Upper lobe of right lung (tissue), 1 donor: ENCODE data around the gene CRHR1. TPM values are rescaled to one million over a fixed set of nuclear protein-coding genes. Genes with fewer than 3 reads are reported as not detected.

Experiments used
- ATAC-seq: fragments of 200-7000 bp; cut with Tn5 transposase; one replicate; pipeline ENCODE4 v1.9.1; 2020; ENCODE audit warnings: mild to moderate bottlenecking, moderate library complexity
- DNase-seq: peaks from one replicate; pipeline ENCODE4 v3.0.0-alpha.2; 2020
- H3K27ac ChIP-seq: fragments of 200-600 bp; one replicate; pipeline ENCODE4 v1.8.0; 2022
- H3K27me3 ChIP-seq: fragments of 200-600 bp; one replicate; pipeline ENCODE4 v1.8.0; 2022; ENCODE audit warnings: mild to moderate bottlenecking
- H3K36me3 ChIP-seq: fragments of 200-600 bp; one replicate; pipeline ENCODE4 v1.8.0; 2022
- H3K4me1 ChIP-seq: fragments of 200-600 bp; one replicate; pipeline ENCODE4 v1.8.0; 2022
- H3K4me3 ChIP-seq: fragments of 200-600 bp; one replicate; pipeline ENCODE4 v1.8.0; 2022; ENCODE audit warnings: mild to moderate bottlenecking
- H3K9me3 ChIP-seq: fragments of 200-600 bp; one replicate; pipeline ENCODE4 v1.8.0; 2022
- CTCF ChIP-seq: fragments of 200-600 bp; IDR thresholded peaks from one replicate; pipeline ENCODE4 v1.8.0; 2022; ENCODE audit warnings: antibody characterized with exemption
- intact Hi-C: fragments of 100-400 bp; cut with DNase I; formaldehyde crosslinking; loops from one replicate; pipeline ENCODE4 v1.11.0; 2022
- total RNA-seq: library from RNA; stranded (reverse); fragmentation: NEBNext Ultra II Directional; extraction: Animal tissue kit (Norgen Biotek cat#: 25700); gene quantifications from one replicate; pipeline ENCODE4 v1.2.1, GENCODE V29; 2021
- donor health status: DM: no; HTN: yes; CAD: no; lungs with severe emphysema.

The CRHR1 gene
- total RNA-seq, 1 donor from 2014 or later: not detected

- DNase-seq: no peak
- intact Hi-C loops: no loop called here
Measured at GRCh38 chr17:45782889-45783592, 1.1 kb upstream of the CRHR1 start.

GRCh38 chr17:45783593-45784292 is 377 bp upstream of the CRHR1 start:
- TF ChIP-seq CTCF: no peak
- Histone ChIP-seq H3K27ac (no peak overlapping the region), H3K9me3 (no peaks in the 10 kb centered on the region), H3K36me3 (no peaks in the 10 kb centered on the region), H3K4me3 (peak overlapping the region; percentile 44), H3K27me3 (peaks cover 66% of the 10 kb centered on the region), H3K4me1 (peaks cover 20% of the 10 kb centered on the region)
- intact Hi-C loops: no loop called here
- no peak for ATAC-seq
- no peak for DNase-seq

More at GRCh38 chr17:45782889-45783592, 1.1 kb upstream of the CRHR1 start:
- peak; percentile 48 for ATAC-seq
- H3K27ac ChIP-seq: no peak overlapping the region
- H3K27me3 ChIP-seq: peaks cover 59% of the 10 kb centered on the region
- H3K9me3 ChIP-seq: no peaks in the 10 kb centered on the region
- peak; percentile 38 for TF ChIP-seq CTCF
- H3K4me3 ChIP-seq: no peak overlapping the region
- H3K36me3 ChIP-seq: no peaks in the 10 kb centered on the region
- H3K4me1 ChIP-seq: peaks cover 20% of the 10 kb centered on the region

DNA sequence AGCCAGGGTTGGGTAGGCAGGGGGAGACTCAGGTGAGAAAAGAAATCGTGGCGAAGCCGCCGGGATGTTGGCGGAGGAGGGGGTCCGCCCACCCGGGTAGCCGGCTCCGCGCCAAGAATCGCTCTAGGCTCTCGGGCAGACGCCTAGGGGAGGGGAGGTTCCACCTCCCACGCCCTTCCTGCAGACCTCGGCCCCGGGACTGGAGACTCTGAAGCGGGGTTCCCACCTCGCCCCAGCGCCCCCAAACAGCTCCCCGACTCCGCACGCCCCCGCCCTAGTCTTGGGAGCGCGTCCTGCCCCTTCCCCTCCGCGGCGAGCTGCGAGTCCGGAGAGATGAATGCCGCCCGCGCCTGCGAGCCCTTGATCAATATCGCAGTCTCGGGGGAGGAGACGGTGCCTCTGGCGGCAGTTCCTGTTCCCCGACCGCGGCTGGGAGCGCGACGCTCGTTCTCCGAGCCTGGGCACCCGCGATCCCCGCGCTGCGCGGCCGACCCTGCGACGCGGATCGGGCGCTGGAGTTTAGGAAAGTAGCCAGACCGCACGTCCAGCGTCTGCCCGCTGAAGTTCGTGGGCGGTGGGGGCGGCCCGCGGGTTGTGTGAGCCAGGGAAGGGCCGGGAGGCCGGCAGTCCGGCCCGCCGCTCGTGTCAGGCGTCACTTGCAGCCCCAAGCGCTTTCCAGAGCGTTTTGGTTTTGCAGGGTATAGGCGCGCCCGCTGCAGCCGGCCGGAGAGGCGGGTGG is 790 bp downstream of the CRHR1 start:
- Histone ChIP-seq H3K27me3 (peaks cover 67% of the 10 kb centered on the region), H3K36me3 (no peaks in the 10 kb centered on the region), H3K27ac (no peak overlapping the region), H3K4me1 (peaks cover 20% of the 10 kb centered on the region), H3K9me3 (no peaks in the 10 kb centered on the region), H3K4me3 (peak overlapping the region; percentile 44)
- intact Hi-C loops: no loop called here
- ATAC-seq (peak; percentile 65), DNase-seq (peak; percentile 72)
- TF ChIP-seq CTCF: no peak

DNA sequence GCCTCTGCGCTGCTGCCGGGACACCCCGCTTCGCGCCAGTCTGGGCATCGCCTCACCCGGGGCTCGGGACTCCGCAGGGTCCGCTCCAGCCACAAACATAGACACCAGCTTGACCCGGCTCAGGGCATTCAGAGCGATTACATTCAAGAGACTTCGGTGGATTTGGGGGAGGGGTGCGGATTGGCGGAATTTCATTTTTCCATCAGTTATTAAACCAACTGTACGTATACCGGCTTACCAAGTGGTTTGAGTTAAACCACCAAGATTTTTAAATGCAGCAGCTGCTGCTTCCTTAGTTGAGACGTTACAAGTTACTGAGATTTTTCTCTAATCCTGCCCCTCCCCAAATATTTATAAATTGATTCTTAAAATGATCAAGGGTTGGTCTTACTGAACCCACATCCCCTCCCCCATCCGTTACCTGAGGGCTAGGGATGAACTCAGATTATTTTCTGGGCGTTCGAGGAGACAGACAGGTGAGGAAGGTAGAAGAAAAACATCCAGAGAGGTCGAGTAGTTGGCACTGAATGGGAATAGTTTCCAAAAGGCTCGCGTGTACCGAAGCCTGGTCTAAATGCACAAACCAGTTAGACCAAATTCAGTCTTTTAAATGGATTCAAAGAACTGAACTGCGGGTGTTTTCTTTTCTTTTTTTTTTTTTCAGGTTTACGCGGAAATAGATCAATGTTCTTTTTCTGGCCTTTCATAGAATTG is 1.5 kb downstream of the CRHR1 start:
- H3K27ac ChIP-seq: no peak overlapping the region
- no peak for ATAC-seq
- H3K4me1 ChIP-seq: peaks cover 20% of the 10 kb centered on the region
- H3K27me3 ChIP-seq: peaks cover 69% of the 10 kb centered on the region
- DNase-seq: no peak
- intact Hi-C loops: no loop called here
- TF ChIP-seq CTCF: no peak
- no peaks in the 10 kb centered on the region for H3K9me3 ChIP-seq
- peak overlapping the region; percentile 44 for H3K4me3 ChIP-seq
- H3K36me3 ChIP-seq: no peaks in the 10 kb centered on the region

GRCh38 chr17:45786349-45786748 is 2.2 kb downstream of the CRHR1 start:
- Histone ChIP-seq H3K4me3 (no peak overlapping the region), H3K27me3 (peaks cover 77% of the 10 kb centered on the region), H3K9me3 (no peaks in the 10 kb centered on the region), H3K27ac (no peak overlapping the region), H3K36me3 (no peaks in the 10 kb centered on the region), H3K4me1 (peaks cover 20% of the 10 kb centered on the region)
- ATAC-seq (no peak), DNase-seq (no peak)
- no peak for TF ChIP-seq CTCF
- intact Hi-C loops: no loop called here
